ENCODE measurements around the gene BFSP1.

The BFSP1 gene

DNA sequence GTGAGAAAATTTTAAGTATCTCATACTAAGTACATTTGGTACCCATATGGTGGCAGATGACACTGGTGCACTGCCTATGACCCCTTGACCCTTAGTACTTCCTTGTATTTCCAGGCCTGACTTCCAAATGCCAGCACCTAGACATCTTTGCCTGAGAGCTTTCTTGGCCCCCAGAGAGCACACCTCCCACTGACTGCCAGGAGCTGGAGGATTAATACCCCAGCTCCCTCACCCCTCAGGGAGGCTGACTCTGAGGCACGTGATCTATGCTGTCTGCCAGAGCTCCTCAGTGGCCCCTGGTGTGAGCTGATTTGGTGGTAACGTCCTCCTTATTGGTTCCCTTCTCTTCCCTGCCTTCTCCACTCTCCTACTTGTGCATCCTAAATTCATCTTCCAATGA, 38.0 kb downstream of the BFSP1 start:
- DNase-seq = no peak

GRCh38 chr20:17491488-17491887, 39.7 kb downstream of the BFSP1 start:
- DNase-seq = no peak

DNA sequence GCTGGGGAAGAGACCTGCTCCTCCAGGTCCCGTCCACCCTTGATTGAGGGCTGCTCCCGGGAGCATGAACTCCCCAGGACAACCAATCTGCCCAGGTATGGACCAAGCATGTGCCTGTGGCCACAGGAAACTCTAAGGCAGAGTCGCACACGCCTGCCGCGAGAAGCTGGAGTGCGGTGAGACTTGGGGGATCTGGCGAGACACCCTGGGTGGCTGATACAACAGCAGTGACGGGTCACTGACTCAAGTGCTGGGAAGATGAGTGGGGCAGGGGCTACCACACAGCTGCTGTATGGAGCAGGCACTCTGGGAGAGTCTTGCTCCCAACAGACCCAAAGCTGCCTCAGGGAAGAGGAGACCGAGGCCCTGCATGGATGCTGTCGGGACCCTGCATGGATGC, 40.1 kb downstream of the BFSP1 start:
- DNase-seq = no peak

GRCh38 chr20:17490501-17490900, 40.7 kb downstream of the BFSP1 start:
- DNase-seq = no peak

GRCh38 chr20:17488916-17489600, 42.1 kb downstream of the BFSP1 start:
- DNase-seq = no peak

GRCh38 chr20:17485017-17485416, 46.2 kb downstream of the BFSP1 start:
- no peak for DNase-seq

DNA sequence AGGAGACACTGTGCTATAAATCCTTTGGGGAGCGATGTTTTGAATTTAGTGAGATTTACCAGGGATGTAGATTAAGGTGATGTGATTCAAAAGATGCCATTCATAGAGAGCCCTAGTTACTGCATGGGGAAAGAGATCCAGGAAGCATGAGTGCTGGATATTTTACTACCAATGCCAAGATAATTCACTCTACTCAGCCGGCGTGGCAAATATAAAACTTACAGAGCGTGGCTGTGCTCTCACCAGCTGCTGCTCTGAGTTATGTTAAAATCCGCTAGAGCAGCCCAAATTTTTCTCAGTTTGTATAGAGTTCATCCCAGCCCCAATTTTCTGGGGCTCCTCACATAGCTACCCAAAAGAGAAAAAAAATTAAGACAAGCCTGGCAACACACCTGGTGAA, 48.6 kb downstream of the BFSP1 start:
- DNase-seq = no peak

GRCh38 chr20:17481661-17482060, 49.5 kb downstream of the BFSP1 start:
- no peak for DNase-seq

DNA sequence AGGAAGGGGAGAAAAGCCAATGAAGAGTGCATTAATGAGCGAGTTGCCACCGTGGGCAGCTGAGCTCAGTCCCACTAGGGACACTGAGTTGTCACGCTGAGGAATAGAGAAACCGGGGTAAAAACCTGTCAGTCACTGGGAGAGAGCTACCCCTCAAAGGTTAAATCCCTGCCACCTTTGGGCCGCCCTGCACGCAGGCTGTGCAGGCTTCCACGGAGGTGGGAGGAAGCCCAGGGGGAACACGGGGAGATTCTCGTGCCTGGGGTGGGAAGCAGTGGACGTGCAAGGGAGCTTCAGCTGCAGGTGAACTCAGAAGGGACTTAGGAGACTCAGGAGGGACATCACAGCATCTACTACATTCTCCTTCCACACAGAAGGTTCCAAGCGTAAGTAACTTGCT, 50.5 kb downstream of the BFSP1 start:
- DNase-seq = no peak

DNA sequence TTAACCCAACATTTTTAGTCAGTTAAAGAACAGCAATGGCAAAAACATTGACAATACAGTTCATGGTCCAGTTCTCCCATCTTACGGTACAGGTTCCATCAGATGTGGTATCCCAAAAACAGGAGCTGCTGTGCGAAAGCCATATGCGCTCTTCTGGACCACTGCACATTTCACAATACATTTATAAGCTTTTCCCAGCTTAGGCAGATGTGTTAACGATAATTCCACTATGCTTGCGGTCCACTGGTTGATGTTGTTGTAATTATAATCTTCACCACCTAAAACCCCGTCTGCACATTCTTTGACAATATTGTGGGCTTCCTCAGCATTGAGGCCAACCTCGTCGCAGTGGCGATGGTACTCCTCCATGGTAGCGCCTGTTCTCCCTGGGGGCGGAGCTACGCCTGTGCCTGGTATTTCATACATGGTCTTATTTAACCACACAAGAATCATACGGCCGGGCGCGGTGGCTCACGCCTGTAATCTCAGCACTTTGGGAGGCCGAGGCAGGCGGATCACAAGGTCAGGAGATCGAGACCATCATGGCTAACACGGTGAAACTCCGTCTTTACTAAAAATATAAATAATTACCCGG, 52.0 kb downstream of the BFSP1 start:
- DNase-seq = no peak

DNA sequence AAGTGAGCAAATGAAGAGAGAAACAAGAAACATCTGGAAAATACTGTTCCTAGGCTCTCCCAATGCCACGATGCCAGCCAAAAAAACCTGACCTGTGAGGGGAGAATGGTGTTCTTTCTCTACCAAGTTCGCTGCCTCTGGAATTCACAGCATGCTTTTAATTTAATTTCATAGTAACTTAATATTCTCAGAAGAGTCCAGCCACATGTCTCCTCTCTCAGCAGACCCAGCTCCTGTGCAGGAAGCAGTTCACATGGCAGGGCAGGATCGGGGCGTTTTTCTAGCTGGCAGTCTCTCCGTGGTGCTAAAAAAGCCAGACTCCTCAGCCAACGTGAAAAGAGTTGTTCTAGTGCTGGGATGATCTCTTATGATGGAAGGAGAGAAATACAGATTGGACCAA, 57.5 kb downstream of the BFSP1 start:
- no peak for DNase-seq

- no peak for DNase-seq
These were observed 59.5 kb downstream of the BFSP1 start for GRCh38 chr20:17471606-17472187.

GRCh38 chr20:17470973-17471372, 60.2 kb downstream of the BFSP1 start:
- DNase-seq = no peak

DNA sequence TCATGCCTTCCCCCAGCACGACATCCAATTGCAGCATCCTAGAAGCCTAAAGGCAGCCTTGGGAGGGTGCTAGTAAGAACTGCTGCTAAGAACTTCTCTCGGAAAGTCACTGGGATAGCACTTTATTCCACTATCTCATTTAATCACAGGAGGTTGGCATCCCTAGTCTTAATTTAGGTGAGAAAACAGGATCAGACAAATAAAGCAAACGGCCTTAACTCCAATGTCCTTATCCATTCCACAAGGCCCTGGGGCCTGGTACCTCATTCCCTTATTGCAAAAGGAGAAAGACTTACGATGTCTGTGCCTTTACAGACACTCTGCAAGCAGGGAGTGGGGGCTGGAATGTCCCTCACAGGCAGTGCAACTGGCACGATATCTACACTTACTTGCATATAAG, 60.7 kb downstream of the BFSP1 start:
- DNase-seq = no peak

DNA sequence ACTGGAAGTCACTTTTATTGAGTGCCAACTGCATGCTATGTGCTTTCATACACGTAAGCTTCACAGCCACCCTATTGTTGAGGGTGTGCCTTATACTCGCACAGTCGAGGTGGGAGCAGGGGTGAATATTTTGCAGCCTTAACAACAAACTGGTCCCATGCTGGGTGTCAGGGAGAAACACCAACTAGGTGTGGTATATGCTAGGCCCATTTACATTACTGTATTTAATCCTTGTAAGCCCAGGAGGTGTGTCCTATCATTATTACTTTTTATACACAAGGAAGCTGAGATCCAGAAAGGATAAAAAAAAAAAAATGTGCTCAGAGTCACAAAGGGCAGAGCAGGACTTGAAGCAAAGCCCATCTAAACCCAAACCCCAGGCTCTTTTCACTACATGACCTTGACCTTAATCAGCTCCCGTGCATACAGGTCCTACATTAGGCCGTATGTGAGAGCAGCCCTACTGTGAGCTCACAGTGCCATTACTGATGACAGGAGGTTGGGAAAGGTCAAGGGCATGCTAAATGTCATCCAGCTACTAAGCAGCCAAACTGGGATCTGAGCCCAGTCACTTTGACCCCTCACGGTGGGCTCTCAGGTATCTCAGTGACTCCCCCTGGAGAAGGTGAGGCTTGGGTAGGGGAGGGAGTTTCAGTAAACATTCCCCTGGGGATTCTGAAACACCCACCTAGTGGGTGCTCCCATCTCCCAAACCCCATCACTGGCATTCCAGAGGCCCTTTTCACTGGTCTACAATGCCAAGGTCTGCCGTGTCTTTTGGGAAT, 61.7 kb downstream of the BFSP1 start:
- no peak for DNase-seq

- DNase-seq = no peak
These were observed 62.9 kb downstream of the BFSP1 start for GRCh38 chr20:17468073-17468840.

DNA sequence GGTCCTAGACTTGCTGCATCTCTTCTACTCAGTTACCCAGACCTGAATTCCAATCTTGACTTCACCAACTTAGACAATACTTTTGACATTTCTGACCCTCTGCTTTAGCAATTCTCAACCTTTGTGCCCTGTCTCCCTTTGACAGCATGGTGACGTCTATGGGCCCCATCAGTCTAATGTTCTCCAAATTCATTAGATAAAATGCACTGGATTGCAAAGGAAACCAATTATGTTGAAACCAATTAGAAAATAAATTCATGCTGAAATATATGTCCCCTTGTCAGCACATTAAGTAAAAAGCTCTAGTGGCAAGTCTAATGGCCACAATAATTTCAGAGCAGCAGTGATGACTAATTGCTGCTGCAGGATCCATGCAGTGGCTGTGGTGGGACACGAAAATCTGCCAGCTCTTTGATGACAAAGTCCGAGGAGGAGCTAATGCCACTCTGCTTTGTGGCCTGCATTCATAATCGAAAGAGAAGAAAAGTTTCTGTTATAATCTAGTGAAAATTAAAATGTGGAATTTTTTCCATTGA, 64.0 kb downstream of the BFSP1 start:
- DNase-seq = no peak

GRCh38 chr20:17466641-17467040, 64.5 kb downstream of the BFSP1 start:
- no peak for DNase-seq

- DNase-seq = no peak
These were observed 65.9 kb downstream of the BFSP1 start for GRCh38 chr20:17465236-17465635.

DNA sequence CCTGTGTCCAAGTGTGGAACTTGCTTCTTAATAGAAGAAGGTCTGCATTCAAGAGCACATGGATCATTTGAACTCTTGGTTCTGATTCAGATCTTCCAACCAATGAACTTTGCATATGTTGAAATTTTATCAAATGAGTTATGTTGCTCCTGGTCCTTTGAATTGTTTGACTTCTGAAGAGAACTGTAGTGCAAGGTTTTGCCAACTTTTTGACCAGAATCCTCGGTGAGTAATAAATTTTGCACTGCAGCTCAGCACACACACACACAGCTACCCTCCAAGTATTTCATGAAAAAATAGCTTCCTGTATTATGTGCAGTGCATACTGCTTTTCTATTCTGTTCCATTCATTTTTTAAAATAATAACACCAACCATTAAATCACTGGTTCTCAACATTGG, 67.5 kb downstream of the BFSP1 start:
- no peak for DNase-seq

DNA sequence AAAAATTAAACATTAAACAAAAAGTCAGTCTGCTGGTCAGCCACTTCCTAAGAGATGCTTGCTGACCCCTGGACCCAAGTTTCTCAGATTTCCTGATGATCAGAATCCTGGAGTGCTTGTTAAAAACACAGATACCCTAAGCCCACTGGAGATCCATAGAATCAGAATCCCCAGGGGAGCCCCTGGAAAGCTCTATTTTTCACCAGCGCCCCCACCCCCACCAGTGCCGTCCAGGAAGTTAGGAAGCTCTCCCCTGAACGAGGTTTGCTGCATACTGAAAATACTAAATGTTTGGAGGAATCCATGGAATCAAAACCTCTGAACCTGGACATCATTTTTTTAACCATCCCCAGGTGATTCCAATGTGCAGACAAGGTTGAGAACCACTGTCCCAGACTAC, 69.2 kb downstream of the BFSP1 start:
- DNase-seq = no peak

DNA sequence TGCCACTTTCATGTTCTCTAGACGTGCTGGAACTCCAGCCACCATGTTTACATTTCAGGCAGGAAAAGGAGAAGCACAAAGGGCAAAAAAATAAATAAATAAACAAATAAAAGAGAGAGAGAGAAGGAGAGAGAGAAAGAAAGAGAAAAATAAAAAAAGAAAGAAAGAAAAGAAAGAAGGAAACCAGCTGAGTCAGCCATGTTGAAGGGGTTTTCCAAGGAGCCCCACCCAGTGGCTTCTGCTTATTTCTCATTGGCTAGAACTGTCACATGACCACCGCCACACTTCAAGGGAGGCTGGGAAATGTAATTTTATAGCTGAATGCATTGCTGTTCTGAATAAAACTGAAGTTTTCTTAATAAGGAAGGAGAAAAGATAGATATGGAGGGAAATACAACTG, 71.1 kb downstream of the BFSP1 start:
- no peak for DNase-seq
